ENCODE data around the gene ZNF747. TPM values are rescaled to one million over a fixed set of nuclear protein-coding genes. Genes with fewer than 3 reads are reported as not detected.
"Not testable (repeated sequence)": the region's sequence is repeated elsewhere in the genome, so short reads cannot be mapped to it uniquely, and the experiment has no call there.

ZNF747 gene
- total RNA-seq, 1 donor from 2014 or later: 19.6 TPM

GRCh38 chr16:30523768-30524574 lies 10.7 kb downstream of the ZNF747 start:
- intact Hi-C loops (cut with DNase I): no loop called here

GRCh38 chr16:30522702-30523463 lies 11.8 kb downstream of the ZNF747 start:
- H3K9me3 ChIP-seq; H3K36me3 ChIP-seq; H3K4me1 ChIP-seq; DNase-seq (ENCODE audit: low spot score in 2 of 2); H3K27me3 ChIP-seq; H3K4me3 ChIP-seq; H3K27ac ChIP-seq; intact Hi-C loops (cut with DNase I): not testable (repeated sequence)

More at GRCh38 chr16:30523768-30524574, 10.7 kb downstream of the ZNF747 start:
- no peak for TF ChIP-seq CTCF (IDR thresholded peaks at IDR 0.05)
- H3K9me3 ChIP-seq: no peaks in the 10 kb centered on the region
- peaks cover 0 to 6% of the 10 kb centered on the region in 2 donors for H3K4me1 ChIP-seq
- no peak overlapping the region for H3K4me3 ChIP-seq
- H3K27me3 ChIP-seq: no peaks in the 10 kb centered on the region
- no peak overlapping the region for H3K27ac ChIP-seq
- peaks cover 8% of the 10 kb centered on the region in 2 donors for H3K36me3 ChIP-seq
- DNase-seq (ENCODE audit: low spot score in 2 of 2): no peak

- Histone ChIP-seq H3K4me3 (no peak overlapping the region), H3K4me1 (no peaks in the 10 kb centered on the region)
- intact Hi-C loops (cut with DNase I): no loop called here
Measured at GRCh38 chr16:30521873-30522641, 12.6 kb downstream of the ZNF747 start.

GRCh38 chr16:30521476-30521872 lies 13.2 kb downstream of the ZNF747 start:
- intact Hi-C loops (cut with DNase I): no loop called here

More at GRCh38 chr16:30521873-30522641, 12.6 kb downstream of the ZNF747 start:
- Histone ChIP-seq H3K27me3 (no peaks in the 10 kb centered on the region), H3K9me3 (no peaks in the 10 kb centered on the region), H3K36me3 (peaks cover 8% of the 10 kb centered on the region in 2 donors), H3K27ac (no peak overlapping the region)
- TF ChIP-seq CTCF (IDR thresholded peaks at IDR 0.05): no peak
- DNase-seq (ENCODE audit: low spot score in 2 of 2): no peak

More at GRCh38 chr16:30521476-30521872, 13.2 kb downstream of the ZNF747 start:
- no peak overlapping the region for H3K4me3 ChIP-seq
- H3K27me3 ChIP-seq: no peaks in the 10 kb centered on the region
- no peak for TF ChIP-seq CTCF (IDR thresholded peaks at IDR 0.05)
- no peaks in the 10 kb centered on the region for H3K4me1 ChIP-seq
- no peak for DNase-seq (ENCODE audit: low spot score in 2 of 2)
- no peaks in the 10 kb centered on the region for H3K9me3 ChIP-seq
- H3K27ac ChIP-seq: no peak overlapping the region
- H3K36me3 ChIP-seq: peaks cover 8% of the 10 kb centered on the region in 2 donors
